ENCODE results near the gene COMMD1. TPM values are rescaled to one million over a fixed set of nuclear protein-coding genes. Genes with fewer than 3 reads are reported as not detected.
"Not testable (repeated sequence)": the region's sequence is repeated elsewhere in the genome, so short reads cannot be mapped to it uniquely, and the experiment has no call there.

Gene COMMD1
- polyA plus RNA-seq, 1 of the 3 experiments (the other 2 are of a cell fraction), result 32.5 TPM

DNA sequence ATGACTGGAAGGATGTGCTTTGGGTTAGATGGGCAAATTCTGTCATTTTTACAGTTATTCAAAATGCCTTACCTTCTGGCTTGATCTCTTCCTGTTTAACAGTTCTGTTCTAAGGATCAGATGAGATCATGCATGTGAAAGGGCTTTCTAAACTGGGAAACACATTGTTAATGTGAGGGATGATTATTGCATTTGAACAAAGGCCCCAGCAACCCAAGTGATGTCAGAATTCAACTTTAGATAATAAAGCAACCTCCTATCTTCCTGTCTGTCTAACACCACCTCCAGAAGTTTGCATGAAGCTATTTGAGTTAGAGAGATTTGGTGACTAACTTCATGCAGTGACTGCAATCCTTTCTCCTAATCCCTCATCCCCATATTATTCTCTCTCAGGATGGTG, 212.7 kb downstream of the COMMD1 start (continued):
- TF ChIP-seq FOXM1 (IDR thresholded peaks at IDR 0.05; ENCODE audit: low read depth), result no peak
- TF ChIP-seq POLR2AphosphoS5 (IDR thresholded peaks at IDR 0.05; ENCODE audit: low read depth, low read length), result no peak
- TF ChIP-seq MEF2A (IDR thresholded peaks at IDR 0.05; ENCODE audit: borderline replicate concordance, low read depth), result no peak

DNA sequence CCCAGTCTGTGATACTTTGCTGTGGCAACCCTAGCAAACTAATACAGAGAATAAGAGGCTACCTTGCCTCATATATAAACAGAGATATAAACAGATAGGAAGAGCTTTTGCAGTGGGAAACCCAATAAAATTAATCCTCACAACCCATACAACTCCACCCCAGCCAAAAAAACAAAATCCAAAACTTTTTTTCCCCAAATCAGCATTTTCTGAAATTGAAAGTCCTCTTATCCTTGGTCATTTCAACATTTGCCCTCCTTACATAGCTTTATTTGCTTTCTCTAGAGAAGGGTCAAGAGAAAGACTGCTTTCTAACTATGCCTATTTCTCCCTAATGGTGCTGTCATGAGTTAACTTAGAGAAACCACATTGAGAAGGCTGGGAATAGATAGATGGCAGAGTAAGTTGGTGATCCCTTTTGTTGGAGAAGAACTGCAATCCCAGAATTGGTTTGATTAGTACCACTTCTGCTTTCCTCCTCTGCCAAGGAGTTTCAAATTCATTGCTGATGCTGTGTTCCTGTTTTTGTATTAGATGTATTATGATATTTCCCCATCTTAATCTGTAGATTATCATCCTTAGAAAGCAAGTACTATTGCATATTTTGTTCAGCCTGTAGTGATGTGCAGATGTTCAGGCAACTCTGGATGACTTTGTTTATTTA, 214.0 kb downstream of the COMMD1 start:
- no peak overlapping the region for H2AFZ ChIP-seq (ENCODE audit: low read depth)
- no peak overlapping the region for H3K4me3 ChIP-seq (ENCODE audit: low read depth in 2 of 2, low read length in 1 of 2)
- H3K36me3 ChIP-seq (replicated peaks in 1 of 2; ENCODE audit: control insufficient read depth in 1 of 2, insufficient read depth in 2 of 2, low read length in 1 of 2), result no peaks in the 10 kb centered on the region
- no peaks in the 10 kb centered on the region for H3F3A ChIP-seq (replicated peaks; ENCODE audit: insufficient read depth)
- no peak overlapping the region; a peak in 1 of 4 replicates for H3K27ac ChIP-seq (ENCODE audit: low read depth in 2 of 2, low read length in 1 of 2)
- no peaks in the 10 kb centered on the region for H3K27me3 ChIP-seq (ENCODE audit: insufficient read depth)
- no peaks in the 10 kb centered on the region for H4K20me1 ChIP-seq (ENCODE audit: insufficient read depth)
- DNase-seq, result no peak
- H3K9me3 ChIP-seq, result no peaks in the 10 kb centered on the region
- POLR2A ChIA-PET, result no interaction called here
- H3K4me1 ChIP-seq (ENCODE audit: control insufficient read depth in 1 of 2, insufficient read depth in 2 of 2, low read depth in 1 of 2, low read length in 1 of 2), result peaks cover 0 to 9% of the 10 kb centered on the region in 2 experiments; a peak in 1 of 4 replicates
- CTCF ChIA-PET, result no interaction called here
- no peak overlapping the region for H3K9ac ChIP-seq
- no peaks in the 10 kb centered on the region for H3K9me2 ChIP-seq
- no peak for TF ChIP-seq RCOR1 (IDR thresholded peaks at IDR 0.05; ENCODE audit: low read length)
- no peak for TF ChIP-seq FOSL2 (IDR thresholded peaks at IDR 0.05; ENCODE audit: borderline replicate concordance, low read depth)
- TF ChIP-seq, protein P1, sequence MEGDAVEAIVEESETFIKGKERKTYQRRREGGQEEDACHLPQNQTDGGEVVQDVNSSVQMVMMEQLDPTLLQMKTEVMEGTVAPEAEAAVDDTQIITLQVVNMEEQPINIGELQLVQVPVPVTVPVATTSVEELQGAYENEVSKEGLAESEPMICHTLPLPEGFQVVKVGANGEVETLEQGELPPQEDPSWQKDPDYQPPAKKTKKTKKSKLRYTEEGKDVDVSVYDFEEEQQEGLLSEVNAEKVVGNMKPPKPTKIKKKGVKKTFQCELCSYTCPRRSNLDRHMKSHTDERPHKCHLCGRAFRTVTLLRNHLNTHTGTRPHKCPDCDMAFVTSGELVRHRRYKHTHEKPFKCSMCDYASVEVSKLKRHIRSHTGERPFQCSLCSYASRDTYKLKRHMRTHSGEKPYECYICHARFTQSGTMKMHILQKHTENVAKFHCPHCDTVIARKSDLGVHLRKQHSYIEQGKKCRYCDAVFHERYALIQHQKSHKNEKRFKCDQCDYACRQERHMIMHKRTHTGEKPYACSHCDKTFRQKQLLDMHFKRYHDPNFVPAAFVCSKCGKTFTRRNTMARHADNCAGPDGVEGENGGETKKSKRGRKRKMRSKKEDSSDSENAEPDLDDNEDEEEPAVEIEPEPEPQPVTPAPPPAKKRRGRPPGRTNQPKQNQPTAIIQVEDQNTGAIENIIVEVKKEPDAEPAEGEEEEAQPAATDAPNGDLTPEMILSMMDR (IDR thresholded peaks at IDR 0.05), result no peak
- no peak for TF ChIP-seq SMC3 (IDR thresholded peaks at IDR 0.05; ENCODE audit: low read depth, low read length)
- no peak for TF ChIP-seq TCF12 (IDR thresholded peaks at IDR 0.05)
- TF ChIP-seq GATA2 (CRISPR knock-in tag; IDR thresholded peaks at IDR 0.05), result no peak
- TF ChIP-seq, protein P2, sequence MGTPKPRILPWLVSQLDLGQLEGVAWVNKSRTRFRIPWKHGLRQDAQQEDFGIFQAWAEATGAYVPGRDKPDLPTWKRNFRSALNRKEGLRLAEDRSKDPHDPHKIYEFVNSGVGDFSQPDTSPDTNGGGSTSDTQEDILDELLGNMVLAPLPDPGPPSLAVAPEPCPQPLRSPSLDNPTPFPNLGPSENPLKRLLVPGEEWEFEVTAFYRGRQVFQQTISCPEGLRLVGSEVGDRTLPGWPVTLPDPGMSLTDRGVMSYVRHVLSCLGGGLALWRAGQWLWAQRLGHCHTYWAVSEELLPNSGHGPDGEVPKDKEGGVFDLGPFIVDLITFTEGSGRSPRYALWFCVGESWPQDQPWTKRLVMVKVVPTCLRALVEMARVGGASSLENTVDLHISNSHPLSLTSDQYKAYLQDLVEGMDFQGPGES (IDR thresholded peaks at IDR 0.05; ENCODE audit: low read depth, low read length), result no peak
- no peak for TF ChIP-seq GABPA (IDR thresholded peaks at IDR 0.05; ENCODE audit: low read depth)
- no peak for TF ChIP-seq RFX5 (IDR thresholded peaks at IDR 0.05; ENCODE audit: low read length)
- no peak for TF ChIP-seq RXRA (IDR thresholded peaks at IDR 0.05; ENCODE audit: borderline replicate concordance, low read depth)
- TF ChIP-seq, protein P3, sequence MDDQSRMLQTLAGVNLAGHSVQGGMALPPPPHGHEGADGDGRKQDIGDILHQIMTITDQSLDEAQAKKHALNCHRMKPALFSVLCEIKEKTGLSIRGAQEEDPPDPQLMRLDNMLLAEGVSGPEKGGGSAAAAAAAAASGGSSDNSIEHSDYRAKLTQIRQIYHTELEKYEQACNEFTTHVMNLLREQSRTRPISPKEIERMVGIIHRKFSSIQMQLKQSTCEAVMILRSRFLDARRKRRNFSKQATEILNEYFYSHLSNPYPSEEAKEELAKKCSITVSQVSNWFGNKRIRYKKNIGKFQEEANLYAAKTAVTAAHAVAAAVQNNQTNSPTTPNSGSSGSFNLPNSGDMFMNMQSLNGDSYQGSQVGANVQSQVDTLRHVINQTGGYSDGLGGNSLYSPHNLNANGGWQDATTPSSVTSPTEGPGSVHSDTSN (IDR thresholded peaks at IDR 0.05), result no peak
- no peak for TF ChIP-seq RAD21 (IDR thresholded peaks at IDR 0.05; ENCODE audit: low read length)
- TF ChIP-seq NRF1 (IDR thresholded peaks at IDR 0.05; ENCODE audit: low read depth, low read length), result no peak
- TF ChIP-seq MEF2A (IDR thresholded peaks at IDR 0.05; ENCODE audit: borderline replicate concordance, low read depth), result no peak
- TF ChIP-seq SIN3A (IDR thresholded peaks at IDR 0.05; ENCODE audit: borderline replicate concordance, low read depth, low read length), result no peak
- TF ChIP-seq EP300 (IDR thresholded peaks at IDR 0.05; ENCODE audit: borderline replicate concordance in 1 of 2, low read depth in 1 of 2, low read length in 1 of 2), result no peak
- no peak for TF ChIP-seq FOXJ3 (CRISPR knock-in tag; IDR thresholded peaks at IDR 0.05)
- no peak for TF ChIP-seq EZH2phosphoT487 (IDR thresholded peaks at IDR 0.05; ENCODE audit: borderline replicate concordance, low read depth)
- TF ChIP-seq, protein P4, sequence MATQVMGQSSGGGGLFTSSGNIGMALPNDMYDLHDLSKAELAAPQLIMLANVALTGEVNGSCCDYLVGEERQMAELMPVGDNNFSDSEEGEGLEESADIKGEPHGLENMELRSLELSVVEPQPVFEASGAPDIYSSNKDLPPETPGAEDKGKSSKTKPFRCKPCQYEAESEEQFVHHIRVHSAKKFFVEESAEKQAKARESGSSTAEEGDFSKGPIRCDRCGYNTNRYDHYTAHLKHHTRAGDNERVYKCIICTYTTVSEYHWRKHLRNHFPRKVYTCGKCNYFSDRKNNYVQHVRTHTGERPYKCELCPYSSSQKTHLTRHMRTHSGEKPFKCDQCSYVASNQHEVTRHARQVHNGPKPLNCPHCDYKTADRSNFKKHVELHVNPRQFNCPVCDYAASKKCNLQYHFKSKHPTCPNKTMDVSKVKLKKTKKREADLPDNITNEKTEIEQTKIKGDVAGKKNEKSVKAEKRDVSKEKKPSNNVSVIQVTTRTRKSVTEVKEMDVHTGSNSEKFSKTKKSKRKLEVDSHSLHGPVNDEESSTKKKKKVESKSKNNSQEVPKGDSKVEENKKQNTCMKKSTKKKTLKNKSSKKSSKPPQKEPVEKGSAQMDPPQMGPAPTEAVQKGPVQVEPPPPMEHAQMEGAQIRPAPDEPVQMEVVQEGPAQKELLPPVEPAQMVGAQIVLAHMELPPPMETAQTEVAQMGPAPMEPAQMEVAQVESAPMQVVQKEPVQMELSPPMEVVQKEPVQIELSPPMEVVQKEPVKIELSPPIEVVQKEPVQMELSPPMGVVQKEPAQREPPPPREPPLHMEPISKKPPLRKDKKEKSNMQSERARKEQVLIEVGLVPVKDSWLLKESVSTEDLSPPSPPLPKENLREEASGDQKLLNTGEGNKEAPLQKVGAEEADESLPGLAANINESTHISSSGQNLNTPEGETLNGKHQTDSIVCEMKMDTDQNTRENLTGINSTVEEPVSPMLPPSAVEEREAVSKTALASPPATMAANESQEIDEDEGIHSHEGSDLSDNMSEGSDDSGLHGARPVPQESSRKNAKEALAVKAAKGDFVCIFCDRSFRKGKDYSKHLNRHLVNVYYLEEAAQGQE (IDR thresholded peaks at IDR 0.05; ENCODE audit: low read depth, low read length), result no peak
- no peaks in the 10 kb centered on the region for H3K79me2 ChIP-seq (ENCODE audit: insufficient read depth)
- no peak overlapping the region for H3K4me2 ChIP-seq

DNA sequence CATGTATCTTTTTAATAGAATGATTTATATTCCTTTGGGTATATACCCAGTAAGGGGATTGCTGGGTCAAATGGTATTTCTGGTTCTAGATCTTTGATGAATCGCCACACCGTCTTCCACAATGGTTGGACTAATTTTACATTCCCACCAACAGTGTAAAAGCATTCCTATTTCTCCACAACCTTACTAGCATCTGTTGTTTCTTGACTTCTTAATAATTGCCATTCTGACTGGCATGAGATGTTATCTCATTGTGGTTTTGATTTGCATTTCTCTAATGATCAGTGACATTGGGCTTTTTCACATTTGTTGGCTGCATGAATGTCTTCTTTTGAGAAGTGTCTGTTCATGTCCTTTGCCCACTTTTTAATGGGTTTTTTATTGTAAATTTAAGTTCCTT, 220.8 kb downstream of the COMMD1 start:
- 88% methylated on average over 2 of the region's 2 CpGs for WGBS (ENCODE audit: low lambda C conversion rate)
- DNase-seq, CTCF ChIA-PET: not testable (repeated sequence)

More for the DNA sequence above, 220.8 kb downstream of the COMMD1 start:
- H3K9ac ChIP-seq; H2AFZ ChIP-seq (ENCODE audit: low read depth); H4K20me1 ChIP-seq (ENCODE audit: insufficient read depth); H3K4me1 ChIP-seq (ENCODE audit: control insufficient read depth in 1 of 2, insufficient read depth in 2 of 2, low read depth in 1 of 2, low read length in 1 of 2); H3K4me2 ChIP-seq; H3K27me3 ChIP-seq (ENCODE audit: insufficient read depth); H3K9me3 ChIP-seq; POLR2A ChIA-PET; H3K36me3 ChIP-seq (replicated peaks in 1 of 2; ENCODE audit: control insufficient read depth in 1 of 2, insufficient read depth in 2 of 2, low read length in 1 of 2); H3K79me2 ChIP-seq (ENCODE audit: insufficient read depth); H3K4me3 ChIP-seq (ENCODE audit: low read depth in 2 of 2, low read length in 1 of 2); H3K27ac ChIP-seq (ENCODE audit: low read depth in 2 of 2, low read length in 1 of 2); H3K9me2 ChIP-seq; H3F3A ChIP-seq (replicated peaks; ENCODE audit: insufficient read depth): not testable (repeated sequence)
